LNCAP (cell line): ENCODE results near the gene SDK2.

Experiments used
- TF ChIP-seq, protein P1 (sequence below): fragments of 450-650 bp; IDR thresholded peaks from 2 replicates; pipeline ENCODE4 v1.5.1; 2017; ENCODE audit warnings: mild to moderate bottlenecking

SDK2 gene

GRCh38 chr17:73632513-73632912, 11.7 kb downstream of the SDK2 start:
- TF ChIP-seq, protein P1, sequence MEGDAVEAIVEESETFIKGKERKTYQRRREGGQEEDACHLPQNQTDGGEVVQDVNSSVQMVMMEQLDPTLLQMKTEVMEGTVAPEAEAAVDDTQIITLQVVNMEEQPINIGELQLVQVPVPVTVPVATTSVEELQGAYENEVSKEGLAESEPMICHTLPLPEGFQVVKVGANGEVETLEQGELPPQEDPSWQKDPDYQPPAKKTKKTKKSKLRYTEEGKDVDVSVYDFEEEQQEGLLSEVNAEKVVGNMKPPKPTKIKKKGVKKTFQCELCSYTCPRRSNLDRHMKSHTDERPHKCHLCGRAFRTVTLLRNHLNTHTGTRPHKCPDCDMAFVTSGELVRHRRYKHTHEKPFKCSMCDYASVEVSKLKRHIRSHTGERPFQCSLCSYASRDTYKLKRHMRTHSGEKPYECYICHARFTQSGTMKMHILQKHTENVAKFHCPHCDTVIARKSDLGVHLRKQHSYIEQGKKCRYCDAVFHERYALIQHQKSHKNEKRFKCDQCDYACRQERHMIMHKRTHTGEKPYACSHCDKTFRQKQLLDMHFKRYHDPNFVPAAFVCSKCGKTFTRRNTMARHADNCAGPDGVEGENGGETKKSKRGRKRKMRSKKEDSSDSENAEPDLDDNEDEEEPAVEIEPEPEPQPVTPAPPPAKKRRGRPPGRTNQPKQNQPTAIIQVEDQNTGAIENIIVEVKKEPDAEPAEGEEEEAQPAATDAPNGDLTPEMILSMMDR = no peak

DNA sequence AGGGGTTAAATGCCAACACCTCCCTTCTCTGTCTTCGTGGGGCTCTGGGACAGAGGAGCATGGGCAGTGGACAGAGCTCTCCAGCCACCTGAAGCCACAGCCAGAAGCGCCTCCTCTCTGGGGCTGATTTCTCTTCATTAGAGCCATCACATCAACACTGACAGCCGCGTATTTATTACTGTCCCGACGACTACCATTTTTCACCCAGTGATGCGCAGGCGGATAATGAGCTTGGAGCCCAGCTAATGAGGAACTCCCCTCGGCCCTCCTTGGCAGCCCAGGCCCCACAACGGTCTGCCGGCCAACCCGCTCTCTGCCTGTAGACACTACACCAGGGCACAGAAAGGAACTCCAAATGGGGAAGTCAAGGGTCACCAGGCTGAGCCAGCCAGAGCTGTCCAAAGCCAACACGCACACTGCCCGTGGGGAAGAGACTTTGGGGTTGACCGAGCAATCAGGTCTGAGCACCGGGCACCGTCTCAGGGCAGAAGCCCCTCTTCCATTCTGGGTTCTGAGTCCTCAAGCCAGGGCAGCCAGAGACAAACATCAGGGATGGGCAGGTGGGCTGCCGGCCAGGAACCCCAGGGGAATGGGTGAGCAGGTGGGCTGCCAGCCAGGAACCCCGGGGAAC, 13.2 kb downstream of the SDK2 start:
- TF ChIP-seq, protein P1 = no peak

- TF ChIP-seq, protein P1 = no peak
Observed at GRCh38 chr17:73630531-73630930, 13.7 kb downstream of the SDK2 start.

GRCh38 chr17:73628642-73629552, 15.3 kb downstream of the SDK2 start:
- TF ChIP-seq, protein P1 = no peak

GRCh38 chr17:73625991-73626673, 18.1 kb downstream of the SDK2 start:
- TF ChIP-seq, protein P1 = no peak

DNA sequence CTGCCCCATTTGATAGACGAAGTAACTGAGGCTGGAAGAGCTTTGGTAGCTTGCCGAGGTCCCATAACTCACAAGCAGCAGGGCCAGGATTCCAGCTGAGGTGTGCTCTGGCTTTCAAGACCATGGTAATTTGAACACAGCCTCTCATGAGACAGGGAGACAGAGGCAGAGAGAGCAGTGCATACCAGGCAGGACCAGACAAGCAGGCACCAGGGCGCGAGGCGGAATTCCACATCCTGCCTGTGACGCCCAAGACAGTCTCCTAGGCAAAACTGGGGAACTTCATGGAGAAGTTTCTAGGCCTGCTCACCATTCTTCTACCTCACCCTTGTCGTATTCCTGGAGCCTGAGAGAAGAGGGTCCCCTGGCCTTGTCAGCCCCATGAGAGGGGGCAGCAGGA, 19.2 kb downstream of the SDK2 start:
- TF ChIP-seq, protein P1 = no peak

DNA sequence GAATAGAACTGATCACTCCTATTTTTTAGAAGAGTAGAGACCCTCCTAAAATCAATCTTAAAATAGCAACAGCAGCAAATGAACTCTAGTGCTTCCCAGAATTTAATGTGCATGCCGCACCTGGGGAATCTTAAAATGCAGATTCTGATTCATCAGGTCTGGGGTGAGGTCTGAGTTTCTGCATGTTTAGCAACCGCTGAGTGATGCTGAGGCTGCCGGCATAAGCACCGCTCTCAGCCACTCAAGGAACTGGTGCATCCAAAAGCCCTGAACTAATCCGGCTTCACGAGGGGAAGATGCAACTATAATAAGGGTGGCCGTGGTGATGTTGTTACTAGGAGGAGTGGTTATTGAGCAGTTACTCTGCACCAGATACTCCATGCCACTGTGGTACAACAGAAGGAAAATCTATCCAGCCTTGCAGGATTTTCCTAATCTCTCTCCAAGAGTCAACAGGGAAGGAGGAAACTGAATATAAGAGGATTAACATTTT, 19.7 kb downstream of the SDK2 start:
- TF ChIP-seq, protein P1 = no peak
